Measurements from ENCODE around the gene MAP2K1. TPM values are rescaled to one million over a fixed set of nuclear protein-coding genes. Genes with fewer than 3 reads are reported as not detected.
A peak's percentile ranks its signal among the peaks of the same experiment; 100 is the strongest.

MAP2K1 gene
- total and polyA plus RNA-seq, 2 of the 4 experiments (the other 2 are of a cell fraction): 34.7 to 37.8 TPM

GRCh38 chr15:66412220-66412619 lies 25.5 kb downstream of the MAP2K1 start:
- H3K4me2 ChIP-seq (ENCODE audit: low read depth, low read length): no peak overlapping the region
- H2BK20ac ChIP-seq (ENCODE audit: low read depth, low read length): no peak overlapping the region
- CTCF ChIA-PET: no interaction called here
- H3K9ac ChIP-seq (ENCODE audit: low read depth, low read length): no peak overlapping the region
- H3K27me3 ChIP-seq (ENCODE audit: control insufficient read depth, insufficient read depth, low read length): no peaks in the 10 kb centered on the region
- no peak overlapping the region for H2AK5ac ChIP-seq (ENCODE audit: low read depth, low read length)
- peaks cover 5% of the 10 kb centered on the region for H3K4me1 ChIP-seq (ENCODE audit: control insufficient read depth, insufficient read depth, low read length)
- H4K8ac ChIP-seq (ENCODE audit: low read depth in 2 of 2, low read length in 2 of 2): no peak overlapping the region
- H3K4ac ChIP-seq (ENCODE audit: low read depth, low read length): no peak overlapping the region
- H2AK9ac ChIP-seq (replicated peaks; ENCODE audit: low read depth, low read length, poor library complexity): no peak overlapping the region
- DNase-seq: no peak
- dilution Hi-C loops (cut with HindIII; ENCODE audit: low sequenced_read_pairs, unreplicated experiment): loop anchor here (25.0 kb wide), 1 partner anchor 100 kb away; no protein-coding TSS in a partner anchor
- H3K9me1 ChIP-seq (ENCODE audit: insufficient read depth, low read length): peaks cover 18% of the 10 kb centered on the region; the same call in 1 of the 2 replicates
- H2BK15ac ChIP-seq (ENCODE audit: low read depth, low read length): no peak overlapping the region
- no peak overlapping the region for H3K4me3 ChIP-seq (ENCODE audit: insufficient read depth, low read depth, low read length)
- H2BK5ac ChIP-seq (ENCODE audit: low read depth, low read length, poor library complexity, severe bottlenecking): no peak overlapping the region
- H2AFZ ChIP-seq (replicated peaks; ENCODE audit: low read length, poor library complexity): no peak overlapping the region
- WGBS, 2 experiments (ENCODE audit: extremely low coverage in 2 of 2, insufficient read length in 1 of 2): 79% methylated on average over 3 of the region's 3 CpGs; no CpG with 5 or more reads in 1 of the 2 experiments
- BruUV-seq (replicated peaks): no TSS peak
- H3K23ac ChIP-seq (ENCODE audit: low read depth, low read length): no peak overlapping the region
- H4K20me1 ChIP-seq (ENCODE audit: insufficient read depth, low read length): peaks cover 86% of the 10 kb centered on the region
- no peaks in the 10 kb centered on the region for H3K36me3 ChIP-seq (ENCODE audit: control insufficient read depth, insufficient read depth, low read length)
- H3K14ac ChIP-seq (replicated peaks; ENCODE audit: low read depth, low read length): no peak overlapping the region
- H3K9me3 ChIP-seq (ENCODE audit: control insufficient read depth, insufficient read depth, low read length): peaks cover 2% of the 10 kb centered on the region
- POLR2A ChIA-PET (ENCODE audit: unreplicated experiment): no interaction called here
- ATAC-seq (ENCODE audit: low read depth): no peak
- in situ Hi-C loops (cut with MboI; ENCODE audit: low sequenced_read_pairs): no loop called here
- no peak overlapping the region for H3K56ac ChIP-seq (ENCODE audit: extremely low read depth, insufficient read depth, low read length)
- H3K79me1 ChIP-seq (ENCODE audit: low read depth in 1 of 2, low read length in 2 of 2): peaks cover 42 to 95% of the 10 kb centered on the region in 2 experiments
- H3K18ac ChIP-seq (ENCODE audit: low read depth, low read length): no peak overlapping the region
- H3K27ac ChIP-seq (ENCODE audit: insufficient read depth, low read length): no peak overlapping the region
- TF ChIP-seq MAFK (IDR thresholded peaks at IDR 0.05; ENCODE audit: low read depth, low read length) (peak; percentile 51; the same call in 1 of the 2 replicates), CHD1 (IDR thresholded peaks at IDR 0.05; ENCODE audit: low read depth, low read length) (no peak)
- H4K91ac ChIP-seq (ENCODE audit: insufficient read depth, low read depth, low read length): no peak overlapping the region
- no peak overlapping the region for H4K5ac ChIP-seq (ENCODE audit: low read depth, low read length)
- intact Hi-C loops (cut with micrococcal nuclease): no loop called here
- no peak overlapping the region for H2BK120ac ChIP-seq (ENCODE audit: low read depth, low read length)

Data from IMR-90 (cell line).